Stimulated activated CD4-positive, alpha-beta T cell treated with anti-CD3 and anti-CD28 coated beads, Interleukin-1b, Interleukin-23, amount 100 ng/mL, for 4 hours (primary cell): Measurements from ENCODE around the gene NRARP.
"Not testable (repeated sequence)": the region's sequence is repeated elsewhere in the genome, so short reads cannot be mapped to it uniquely, and the experiment has no call there.

Experiments used
- DNase-seq, 2 donors: peaks; one replicate each; pipeline ENCODE4 v3.0.0-alpha.2; 2020; ENCODE audit warnings: low read depth in 2 of 2

Gene NRARP

GRCh38 chr9:137302118-137302448 lies at the start of gene NRARP:
TSS of gene NRARP (minus strand) at chr9:137302271. CDS start at chr9:137301928, 343 bp downstream.
- peak; percentile 95 to 97 for DNase-seq

GRCh38 chr9:137350696-137351584 lies 48.9 kb upstream of the NRARP start:
- DNase-seq, result no peak

GRCh38 chr9:137349471-137350033 lies 47.5 kb upstream of the NRARP start:
- DNase-seq, result no peak

GRCh38 chr9:137348769-137349470 lies 46.8 kb upstream of the NRARP start:
- no peak for DNase-seq

- DNase-seq, result no peak
Measured at GRCh38 chr9:137347928-137348327, 45.9 kb upstream of the NRARP start.

GRCh38 chr9:137342482-137342881 lies 40.4 kb upstream of the NRARP start:
- no peak for DNase-seq

GRCh38 chr9:137341227-137341626 lies 39.2 kb upstream of the NRARP start:
- DNase-seq, result no peak

- DNase-seq, result not testable (repeated sequence)
Measured at GRCh38 chr9:137339908-137340462, 37.9 kb upstream of the NRARP start.

GRCh38 chr9:137339045-137339907 lies 37.2 kb upstream of the NRARP start:
- no peak for DNase-seq

- DNase-seq, result no peak
Measured at GRCh38 chr9:137336735-137337134, 34.7 kb upstream of the NRARP start.

- DNase-seq, result no peak
Measured at GRCh38 chr9:137333016-137333671, 31.1 kb upstream of the NRARP start.

- no peak for DNase-seq
Measured at GRCh38 chr9:137331929-137332328, 29.9 kb upstream of the NRARP start.

- DNase-seq, result no peak
Measured at GRCh38 chr9:137330689-137331088, 28.6 kb upstream of the NRARP start.

GRCh38 chr9:137329590-137329989 lies 27.5 kb upstream of the NRARP start:
- not testable (repeated sequence) for DNase-seq

- DNase-seq, result not testable (repeated sequence)
Measured at GRCh38 chr9:137327641-137328550, 25.8 kb upstream of the NRARP start.

GRCh38 chr9:137326445-137327065 lies 24.5 kb upstream of the NRARP start:
- no peak for DNase-seq

- no peak for DNase-seq
Measured at GRCh38 chr9:137325799-137326198, 23.7 kb upstream of the NRARP start.

GRCh38 chr9:137325124-137325523 lies 23.1 kb upstream of the NRARP start:
- no peak for DNase-seq
